Measurements from ENCODE around the gene TDRD10. TPM values are rescaled to one million over a fixed set of nuclear protein-coding genes. Genes with fewer than 3 reads are reported as not detected.
A peak's percentile ranks its signal among the peaks of the same experiment; 100 is the strongest.

The TDRD10 gene
- total RNA-seq, 1 experiment from 2014 or later = 0.31 TPM

DNA sequence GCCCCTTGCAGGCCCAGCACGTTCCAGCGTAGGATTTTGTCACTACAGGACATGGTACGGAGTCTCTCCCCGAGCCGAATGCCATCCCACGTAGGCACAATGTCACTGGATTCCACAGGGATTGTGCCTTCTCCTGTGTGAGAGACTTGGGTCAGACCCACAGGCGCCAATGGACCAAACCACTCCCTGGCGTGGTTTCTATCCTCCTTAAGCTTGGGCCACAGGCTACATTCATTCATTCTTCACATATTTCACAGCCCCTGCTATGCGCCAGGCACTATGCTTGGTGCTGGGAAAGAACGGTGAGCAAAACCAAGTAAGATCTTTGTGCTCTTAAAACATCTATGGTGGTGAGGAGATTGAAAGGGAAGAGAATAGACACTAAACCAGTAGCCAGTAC is 84.2 kb downstream of the TDRD10 start:
- H4K5ac ChIP-seq (ENCODE audit: insufficient read length, low read depth, low read length) = no peak overlapping the region
- no peak overlapping the region for H3T11ph ChIP-seq (ENCODE audit: low read length)
- no peak overlapping the region for H3K4ac ChIP-seq (ENCODE audit: low read depth, low read length)
- TF ChIP-seq, protein P1, sequence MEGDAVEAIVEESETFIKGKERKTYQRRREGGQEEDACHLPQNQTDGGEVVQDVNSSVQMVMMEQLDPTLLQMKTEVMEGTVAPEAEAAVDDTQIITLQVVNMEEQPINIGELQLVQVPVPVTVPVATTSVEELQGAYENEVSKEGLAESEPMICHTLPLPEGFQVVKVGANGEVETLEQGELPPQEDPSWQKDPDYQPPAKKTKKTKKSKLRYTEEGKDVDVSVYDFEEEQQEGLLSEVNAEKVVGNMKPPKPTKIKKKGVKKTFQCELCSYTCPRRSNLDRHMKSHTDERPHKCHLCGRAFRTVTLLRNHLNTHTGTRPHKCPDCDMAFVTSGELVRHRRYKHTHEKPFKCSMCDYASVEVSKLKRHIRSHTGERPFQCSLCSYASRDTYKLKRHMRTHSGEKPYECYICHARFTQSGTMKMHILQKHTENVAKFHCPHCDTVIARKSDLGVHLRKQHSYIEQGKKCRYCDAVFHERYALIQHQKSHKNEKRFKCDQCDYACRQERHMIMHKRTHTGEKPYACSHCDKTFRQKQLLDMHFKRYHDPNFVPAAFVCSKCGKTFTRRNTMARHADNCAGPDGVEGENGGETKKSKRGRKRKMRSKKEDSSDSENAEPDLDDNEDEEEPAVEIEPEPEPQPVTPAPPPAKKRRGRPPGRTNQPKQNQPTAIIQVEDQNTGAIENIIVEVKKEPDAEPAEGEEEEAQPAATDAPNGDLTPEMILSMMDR (conservative IDR thresholded peaks at IDR 0.05) = 0 out of 3 replicates have a peak, but pooled peaks have one; percentile 10
- DNase-seq = no peak
- no peak overlapping the region for H2BK20ac ChIP-seq (ENCODE audit: low read depth, low read length, poor library complexity, severe bottlenecking)
- no peak overlapping the region for H3K4me2 ChIP-seq (ENCODE audit: insufficient read depth, insufficient read length, low read length)
- H2BK15ac ChIP-seq (ENCODE audit: low read depth, low read length) = no peak overlapping the region
- no peaks in the 10 kb centered on the region for H3K9me3 ChIP-seq (ENCODE audit: control insufficient read depth, low read depth, low read length)
- no peaks in the 10 kb centered on the region for H3K79me1 ChIP-seq (ENCODE audit: insufficient read depth, low read depth, low read length, poor library complexity, severe bottlenecking)
- no peak overlapping the region for H3K23ac ChIP-seq (ENCODE audit: insufficient read length, low read depth, low read length)
- Mint-ChIP-seq H3K36me3 (ENCODE audit: insufficient read depth in 1 of 3, low read depth in 3 of 3) (peaks cover 67 to 99% (median 92%) of the 10 kb centered on the region in 3 experiments; a peak in 6 of 7 replicates), H3K4me1 (no peaks in the 10 kb centered on the region), H3K4me3 (no peak overlapping the region), H3K9me3 (no peaks in the 10 kb centered on the region), H3K27ac (no peak overlapping the region), H3K27me3 (ENCODE audit: low read depth) (no peaks in the 10 kb centered on the region; the same call in 1 of the 2 replicates)
- no peaks in the 10 kb centered on the region for H3K79me2 ChIP-seq (ENCODE audit: insufficient read depth, low read length)
- no peak overlapping the region for H2BK5ac ChIP-seq (ENCODE audit: insufficient read length, low read length)
- H2AFZ ChIP-seq (ENCODE audit: low read length) = no peak overlapping the region
- H2BK12ac ChIP-seq (ENCODE audit: insufficient read length, low read depth, low read length) = no peak overlapping the region
- no CpG with 5 or more reads among the region's 10 CpGs for WGBS (ENCODE audit: extremely low coverage, insufficient read length, low lambda C conversion rate)
- no peak overlapping the region for H3K9ac ChIP-seq (ENCODE audit: extremely low read depth, insufficient read length, low read length)
- H3K27me3 ChIP-seq (ENCODE audit: insufficient read depth, low read length) = no peaks in the 10 kb centered on the region
- H4K8ac ChIP-seq (replicated peaks; ENCODE audit: insufficient read length, low read depth, low read length) = no peak overlapping the region
- H3K27ac ChIP-seq (ENCODE audit: insufficient read length, low read depth, low read length) = no peak overlapping the region
- no peak overlapping the region for H3K18ac ChIP-seq (ENCODE audit: insufficient read length, low read depth, low read length)
- no peak overlapping the region for H2BK120ac ChIP-seq (ENCODE audit: low read depth, low read length, poor library complexity, severe bottlenecking)
- H3K23me2 ChIP-seq (ENCODE audit: insufficient read length, low read depth, low read length, poor library complexity, severe bottlenecking) = no peaks in the 10 kb centered on the region
- peaks cover 3% of the 10 kb centered on the region for H4K20me1 ChIP-seq (ENCODE audit: control insufficient read depth, insufficient read depth, insufficient read length)
- H3K56ac ChIP-seq (ENCODE audit: insufficient read length, low read depth, low read length) = no peak overlapping the region
- no peak overlapping the region for H2AK5ac ChIP-seq (ENCODE audit: insufficient read length, low read length)
- H3K14ac ChIP-seq (ENCODE audit: insufficient read depth, low read length) = no peak overlapping the region
- H4K91ac ChIP-seq (ENCODE audit: insufficient read length, low read depth, low read length) = no peak overlapping the region
- no peaks in the 10 kb centered on the region for H3K4me1 ChIP-seq (ENCODE audit: insufficient read depth, low read length)
